HG03521 (cell line): Measurements from ENCODE around the gene SPON1.

Experiments used
- ATAC-seq: cut with Tn5 transposase; IDR thresholded peaks from one replicate; pipeline ENCODE4 v1.9.1; 2021; ENCODE audit warnings: mild to moderate bottlenecking, moderate library complexity; ENCODE audit not compliant: unreplicated experiment

The SPON1 gene

GRCh38 chr11:14309425-14310192 lies 347.1 kb downstream of the SPON1 start:
- ATAC-seq, result no peak

GRCh38 chr11:14310679-14311078 lies 348.2 kb downstream of the SPON1 start:
- ATAC-seq, result no peak

- ATAC-seq, result no peak
Measured at GRCh38 chr11:14312736-14313438, 350.4 kb downstream of the SPON1 start.

- no peak for ATAC-seq
Measured at GRCh38 chr11:14314127-14314526, 351.6 kb downstream of the SPON1 start.

GRCh38 chr11:14315130-14315529 lies 352.6 kb downstream of the SPON1 start:
- ATAC-seq, result no peak
